Neural crest cell (in vitro differentiated cells): ENCODE data around the gene LCP1. TPM values are rescaled to one million over a fixed set of nuclear protein-coding genes. Genes with fewer than 3 reads are reported as not detected.

Experiments used
- DNase-seq: peaks from one replicate; pipeline ENCODE4 v3.0.0; 2021; ENCODE audit warnings: low read depth, mixed read lengths, low spot score
- H3K27ac Mint-ChIP-seq: one replicate; pipeline ENCODE4 v1.8.0; 2021; ENCODE audit warnings: mild to moderate bottlenecking, mixed read lengths; ENCODE audit not compliant: unreplicated experiment
- H3K27me3 Mint-ChIP-seq: 2 replicates; pipeline ENCODE4 v1.8.0; 2021; ENCODE audit warnings: low read depth, mild to moderate bottlenecking, mixed read lengths
- H3K36me3 Mint-ChIP-seq: 2 replicates; pipeline ENCODE4 v1.8.0; 2021; ENCODE audit warnings: low read depth, mild to moderate bottlenecking, mixed read lengths
- H3K4me1 Mint-ChIP-seq: 2 replicates; pipeline ENCODE4 v1.8.0; 2021; ENCODE audit warnings: mixed read lengths
- H3K4me3 Mint-ChIP-seq: one replicate; pipeline ENCODE4 v1.8.0; 2021; ENCODE audit warnings: mild to moderate bottlenecking, mixed read lengths
- H3K9me3 Mint-ChIP-seq: 2 replicates; pipeline ENCODE4 v1.8.0; 2021; ENCODE audit warnings: mixed read lengths
- CTCF ChIP-seq: fragments of 200-600 bp; sonication (generic); conservative IDR thresholded peaks from 2 replicates; pipeline ENCODE4 v1.5.0; 2021; ENCODE audit warnings: antibody characterized with exemption, mild to moderate bottlenecking
- total RNA-seq: library from RNA; stranded (reverse); gene quantifications from 2 replicates; pipeline ENCODE4 v1.2.1, GENCODE V29; 2021

LCP1 gene
- total RNA-seq, 1 donor from 2014 or later = 7.6 TPM

- Mint-ChIP-seq H3K4me3 (no peak overlapping the region), H3K36me3 (peaks cover 19% of the 10 kb centered on the region), H3K27ac (no peak overlapping the region), H3K9me3 (peaks cover 5% of the 10 kb centered on the region), H3K4me1 (no peaks in the 10 kb centered on the region), H3K27me3 (no peaks in the 10 kb centered on the region)
- no peak for DNase-seq
- TF ChIP-seq CTCF = no peak
Observed at GRCh38 chr13:46077265-46077664, 104.7 kb downstream of the LCP1 start.

DNA sequence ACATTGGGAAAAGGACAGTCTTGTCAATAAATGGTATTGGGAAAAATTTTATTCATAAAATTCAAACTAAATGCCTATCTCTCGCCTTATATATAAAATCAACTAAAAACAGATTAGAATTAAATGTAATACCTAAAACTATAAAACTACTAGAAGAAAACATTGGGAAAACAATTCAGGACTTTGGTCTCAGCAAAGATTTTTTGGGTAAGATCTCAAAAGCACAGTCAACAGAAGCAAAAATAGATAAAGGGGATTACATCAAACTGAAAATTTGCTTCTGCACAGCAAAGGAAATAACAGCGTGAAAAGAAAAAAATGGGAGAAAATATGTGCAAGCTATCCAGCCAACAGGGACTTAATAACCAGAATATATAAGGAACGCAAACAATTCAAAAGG lies 105.2 kb downstream of the LCP1 start:
- no peak for TF ChIP-seq CTCF
- Mint-ChIP-seq H3K4me3 (no peak overlapping the region), H3K27me3 (no peaks in the 10 kb centered on the region), H3K36me3 (peaks cover 21% of the 10 kb centered on the region), H3K9me3 (peaks cover 5% of the 10 kb centered on the region), H3K27ac (no peak overlapping the region), H3K4me1 (no peaks in the 10 kb centered on the region)
- no peak for DNase-seq

Other genes with a start within 250 kb of the LCP1 start
- 103 and 113 TPM in 2 replicates for gene ZC3H13, start 129.4 kb downstream of the LCP1 start, total RNA-seq
- 0.43 and 0.44 TPM in 2 replicates for gene CPB2, start 77.1 kb downstream of the LCP1 start, total RNA-seq
- 0.37 and 0.52 TPM in 2 replicates for gene LRRC63, start 29.8 kb upstream of the LCP1 start, total RNA-seq
- gene RUBCNL, start 205.1 kb upstream of the LCP1 start, total RNA-seq = 29.7 and 36.4 TPM in 2 replicates